Right lung (tissue), 5 donors: ENCODE measurements around the gene BLM. TPM values are rescaled to one million over a fixed set of nuclear protein-coding genes. Genes with fewer than 3 reads are reported as not detected.

Experiments used
- DNase-seq, 2 donors: peaks; one replicate each; pipeline ENCODE4 v3.0.0-alpha.2; 2013
- polyA plus RNA-seq, 5 donors: library from polyadenylated mRNA; unstranded; fragments of 120-200 nt; gene quantifications; one replicate each; pipeline versions ENCODE4 v1.2.1 to v1.2.3, GENCODE V29; 2013; ENCODE audit warnings: inconsistent platforms in 1 of 5, low replicate concordance in 1 of 5; ENCODE audit not compliant: insufficient read length in 5 of 5, insufficient read depth in 1 of 5

The BLM gene
- polyA plus RNA-seq, 5 donors: 6.5 to 16.3 (median 10.5) TPM

- no peak for DNase-seq
These were observed 134.0 kb downstream of the BLM start for GRCh38 chr15:90851114-90851513.

- DNase-seq: no peak
These were observed 134.8 kb downstream of the BLM start for GRCh38 chr15:90851940-90852339.

DNA sequence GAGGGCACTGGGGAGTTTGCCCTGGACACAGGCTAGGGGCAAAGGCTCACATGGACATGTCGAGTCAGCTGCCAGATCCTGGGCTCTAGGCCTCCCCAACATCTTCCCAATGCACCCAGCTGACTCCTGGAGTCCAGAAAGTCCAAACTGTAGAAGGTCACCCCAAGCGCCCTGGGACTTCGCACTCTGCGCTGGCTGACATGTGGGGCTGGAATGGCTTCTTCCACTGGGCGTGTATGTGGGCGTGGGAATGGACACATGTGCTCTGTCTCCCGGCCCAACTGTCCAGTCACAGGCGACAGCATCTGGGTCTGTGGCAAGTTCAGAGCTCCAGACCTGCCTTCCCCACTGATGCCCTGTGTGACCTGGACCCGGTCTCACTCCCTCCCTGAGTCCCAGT lies 138.0 kb downstream of the BLM start:
- DNase-seq: no peak

DNA sequence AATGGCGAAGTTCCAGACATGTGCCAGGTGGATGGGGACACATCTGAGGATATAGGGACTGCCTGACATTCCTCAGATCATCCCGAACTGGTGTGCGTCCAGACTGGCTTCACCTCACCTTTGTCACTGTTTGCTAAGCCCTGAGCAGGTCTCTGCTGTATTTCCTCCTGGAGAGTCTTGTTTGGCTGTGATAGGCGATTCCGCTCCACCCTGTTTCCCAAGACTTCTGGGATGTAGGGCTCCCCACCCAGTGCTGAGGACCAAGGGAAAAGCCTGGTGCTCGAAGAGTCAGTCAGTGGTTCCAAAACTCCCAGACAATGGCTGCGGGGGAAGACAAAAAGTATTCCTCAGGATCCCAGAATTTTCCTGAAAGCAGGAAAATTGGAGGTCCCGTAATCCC lies 140.2 kb downstream of the BLM start:
- no peak for DNase-seq

DNA sequence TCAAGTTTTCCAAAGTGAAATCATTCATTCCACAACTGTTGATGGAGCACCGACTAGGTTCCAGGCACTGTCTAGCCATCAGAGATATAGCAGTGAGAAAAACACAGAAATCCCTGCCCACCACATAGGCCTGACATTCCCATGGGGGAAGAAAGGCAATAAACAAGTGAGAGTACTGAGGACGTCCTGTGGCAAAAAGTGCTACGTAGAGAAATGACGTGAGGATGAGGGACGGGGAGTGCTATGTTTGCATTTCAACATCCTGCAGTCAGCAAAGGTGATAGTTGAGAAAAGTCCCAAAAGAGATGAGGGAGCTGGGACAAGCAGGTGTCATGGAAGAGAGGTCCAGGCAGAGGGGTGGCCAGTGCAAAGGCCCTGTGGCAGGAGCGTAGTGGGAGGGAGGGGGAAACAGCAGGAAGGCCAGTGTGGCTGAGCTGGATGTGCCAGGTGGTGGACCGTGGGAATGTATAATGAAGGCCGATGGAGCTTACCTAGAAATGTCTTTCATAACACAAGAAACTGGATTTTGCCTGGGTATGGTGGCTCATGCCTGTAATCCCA lies 140.8 kb downstream of the BLM start:
- no peak for DNase-seq

- DNase-seq: no peak
These were observed 142.3 kb downstream of the BLM start for GRCh38 chr15:90859234-90860131.

DNA sequence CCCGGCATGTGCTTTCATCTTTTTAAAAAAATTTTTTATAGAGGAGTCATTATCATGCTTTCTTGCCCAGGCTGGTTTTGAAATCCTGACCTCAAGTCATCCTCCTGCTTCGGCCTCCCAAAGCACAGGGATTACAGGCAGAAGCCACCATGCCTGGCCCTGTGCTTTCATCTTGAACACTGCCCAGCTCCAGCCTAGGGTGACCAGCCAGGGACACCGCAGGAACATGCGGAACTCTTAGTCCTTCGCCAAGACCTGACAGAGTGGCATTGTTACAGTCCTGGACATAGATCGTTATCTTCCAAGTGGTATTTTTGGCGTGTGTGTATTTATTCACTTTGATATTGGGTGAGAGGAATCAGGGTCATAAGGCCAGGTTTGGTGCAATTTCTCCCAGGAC lies 143.3 kb downstream of the BLM start:
- DNase-seq: no peak

GRCh38 chr15:90860942-90861675 lies 144.0 kb downstream of the BLM start:
- DNase-seq: no peak

DNA sequence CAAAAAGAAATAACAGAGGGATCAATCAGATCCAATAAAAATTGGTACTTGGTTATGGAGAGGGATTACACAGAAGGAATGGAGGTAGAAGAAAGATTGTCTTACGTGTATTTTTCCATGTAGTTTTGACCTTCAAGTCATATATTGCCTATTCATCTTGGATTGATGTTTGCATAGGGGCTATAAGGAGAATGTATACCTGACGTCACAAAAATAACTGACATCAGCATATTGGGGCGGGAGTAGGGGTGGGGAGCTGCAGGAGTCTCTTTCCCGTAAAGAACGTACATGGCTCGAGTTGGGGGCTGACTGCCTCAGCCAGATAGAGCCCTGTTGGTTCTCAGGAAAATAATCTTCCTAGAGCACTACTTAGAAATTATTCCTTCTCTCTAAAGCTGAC lies 145.3 kb downstream of the BLM start:
- DNase-seq: no peak

DNA sequence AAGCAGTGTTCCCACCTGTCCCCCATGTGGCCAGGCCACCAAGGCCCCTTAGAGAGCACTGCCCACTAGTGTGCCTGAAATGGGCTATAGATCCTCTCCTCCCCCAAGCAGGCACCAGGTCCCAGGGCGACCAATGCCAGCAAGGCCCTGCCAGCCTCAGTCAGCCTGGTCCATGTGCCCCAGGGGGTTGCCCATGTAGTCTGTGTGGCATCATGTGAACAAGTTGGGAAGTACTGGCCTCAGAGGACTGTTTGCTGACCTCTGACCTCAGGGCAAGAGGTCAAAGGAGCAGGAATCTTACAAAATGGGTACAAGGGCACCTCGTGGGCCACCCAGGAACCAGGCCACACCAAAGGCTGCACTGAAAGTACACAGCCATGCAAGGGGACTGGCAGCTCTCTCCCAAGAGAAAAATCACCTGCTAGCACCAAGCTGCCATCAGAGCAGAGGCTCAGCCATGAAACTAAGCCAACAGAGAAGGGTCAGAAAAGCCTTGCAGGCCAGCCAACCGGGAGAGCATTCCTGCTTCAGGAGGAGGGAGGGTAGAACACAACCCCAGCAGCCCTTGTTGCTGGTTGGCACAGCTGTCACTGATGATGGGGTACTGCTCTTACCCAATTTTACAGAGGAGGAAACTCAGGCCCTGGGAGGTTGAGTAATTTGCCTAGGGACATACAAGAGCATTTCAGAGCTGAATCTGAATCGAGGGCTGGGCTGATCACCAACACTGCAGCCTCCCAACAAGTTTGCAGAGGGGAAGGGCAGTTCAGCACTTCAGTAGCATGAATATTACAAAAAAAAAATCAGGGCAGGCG lies 146.0 kb downstream of the BLM start:
- no peak for DNase-seq

DNA sequence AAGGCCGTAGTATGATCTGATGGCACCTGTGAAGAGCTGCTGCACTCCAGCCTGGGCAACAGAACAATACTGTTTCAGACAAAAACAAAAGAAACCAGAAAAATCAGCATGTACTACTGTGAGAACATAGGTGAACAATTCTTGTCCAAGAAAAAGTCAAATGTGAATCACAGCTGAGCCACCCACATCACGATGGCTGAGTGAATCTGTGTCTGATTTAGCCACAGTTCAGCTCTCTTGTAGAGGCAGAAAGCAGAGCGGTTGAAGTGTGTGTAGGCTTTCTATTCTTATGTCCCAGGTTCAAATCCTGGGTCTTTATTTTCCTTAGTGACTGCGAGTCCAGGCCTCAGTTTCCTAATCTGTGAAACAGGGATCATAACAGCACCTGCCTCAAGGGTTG lies 146.8 kb downstream of the BLM start:
- DNase-seq: no peak

GRCh38 chr15:90864507-90864906 lies 147.4 kb downstream of the BLM start:
- no peak for DNase-seq

DNA sequence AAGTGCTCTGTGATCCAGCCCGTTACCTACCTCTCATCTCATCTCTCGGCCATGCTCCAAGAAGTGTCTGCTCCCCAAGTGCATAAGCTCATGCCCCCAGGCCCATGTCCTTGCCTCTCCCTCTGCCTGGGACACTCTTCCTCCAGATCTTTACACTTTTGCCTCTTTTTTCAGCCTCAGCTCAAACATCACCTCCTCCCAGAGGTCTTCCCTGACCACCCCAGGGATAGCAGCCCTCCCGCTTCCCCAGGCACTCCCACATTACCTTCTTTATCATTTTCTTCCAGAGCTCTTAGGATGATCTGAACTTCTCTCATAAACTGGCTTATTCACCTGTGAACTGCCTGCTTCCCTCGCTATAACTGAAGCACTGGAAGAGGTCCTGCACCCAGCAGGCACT lies 148.6 kb downstream of the BLM start:
- DNase-seq: no peak

Other genes starting within 250 kb of the BLM start
- gene CRTC3, start 187.4 kb upstream of the BLM start, polyA plus RNA-seq: 10 to 100 TPM; 32.1 to 39.6 (median 37.7) TPM
- 10 to 100 TPM; 44.3 to 73.3 (median 57.5) TPM for gene FURIN, start 151.2 kb downstream of the BLM start, polyA plus RNA-seq
- gene FES, start 167.2 kb downstream of the BLM start, polyA plus RNA-seq: 10 to 100 TPM; 19.0 to 31.2 (median 21.9) TPM
- 10 to 100 TPM; 41.5 to 71.5 (median 55.3) TPM for gene MAN2A2, start 186.0 kb downstream of the BLM start, polyA plus RNA-seq
- 10 to 100 TPM; 11.5 to 17.5 (median 16.1) TPM for gene HDDC3, start 215.2 kb downstream of the BLM start, polyA plus RNA-seq
- gene UNC45A, start 217.9 kb downstream of the BLM start, polyA plus RNA-seq: 10 to 100 TPM; 52.6 to 72.5 (median 68.3) TPM
- 10 to 100 TPM; 16.3 to 22.4 (median 18.9) TPM for gene RCCD1, start 237.5 kb downstream of the BLM start, polyA plus RNA-seq